HG03175 (cell line): ENCODE results near the gene RPUSD4.
"Not testable (repeated sequence)": the region's sequence is repeated elsewhere in the genome, so short reads cannot be mapped to it uniquely, and the experiment has no call there.

ENCODE experiments used
- ATAC-seq: cut with Tn5 transposase; IDR thresholded peaks from one replicate; pipeline ENCODE4 v1.9.1; 2021; ENCODE audit warnings: mild to moderate bottlenecking, moderate library complexity; ENCODE audit not compliant: unreplicated experiment

RPUSD4 gene

GRCh38 chr11:126211236-126212088 is at the start of gene RPUSD4, which contains the start of gene FAM118B:
TSS of gene RPUSD4 (minus strand) at chr11:126211650. CDS start at chr11:126211638, 12 bp downstream.
TSS of gene FAM118B (plus strand) at chr11:126211782. CDS start at chr11:126235002, 23,220 bp downstream.
- peak; percentile 97 for ATAC-seq

DNA sequence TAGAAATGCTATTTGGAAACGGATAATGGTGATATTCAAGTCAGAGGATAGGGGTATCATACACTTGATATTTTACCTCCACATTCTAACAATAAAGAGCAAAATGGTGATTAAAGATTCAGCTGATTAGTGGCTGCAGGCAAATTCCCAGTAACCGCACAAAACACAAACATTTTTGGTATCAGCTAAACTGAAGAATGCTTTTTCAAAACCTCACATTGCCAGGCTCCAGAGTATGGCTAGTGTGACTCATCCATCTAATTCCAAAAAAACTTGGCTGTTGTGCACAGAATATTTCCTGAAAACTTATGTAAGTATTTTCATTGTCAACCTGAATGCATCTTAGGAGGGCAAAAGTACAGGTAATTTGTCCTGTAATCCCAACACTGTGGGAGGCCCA is 46.3 kb upstream of the RPUSD4 start:
- no peak for ATAC-seq

- no peak for ATAC-seq
Observed at GRCh38 chr11:126257144-126257543, 45.7 kb upstream of the RPUSD4 start.

DNA sequence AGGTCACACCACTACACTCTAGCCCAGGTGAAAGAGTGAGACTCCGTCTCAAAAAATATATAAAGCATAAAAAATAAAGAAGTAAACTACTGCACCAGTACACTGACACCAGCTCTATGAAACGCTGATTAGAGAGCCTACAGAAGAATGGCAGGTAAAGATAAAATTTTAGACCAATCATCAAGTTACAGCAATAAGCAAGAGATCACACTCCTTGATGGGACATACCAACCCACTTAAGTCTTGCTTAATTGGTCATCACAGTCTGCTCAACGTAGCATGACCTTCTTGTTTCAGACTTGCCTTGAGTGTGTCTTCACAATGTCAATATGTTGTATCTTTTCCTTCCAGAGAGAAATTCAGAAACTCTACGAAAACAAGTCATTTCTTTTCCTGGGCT is 44.8 kb upstream of the RPUSD4 start:
- ATAC-seq = no peak

GRCh38 chr11:126255507-126255906 is 44.1 kb upstream of the RPUSD4 start:
- ATAC-seq = not testable (repeated sequence)

DNA sequence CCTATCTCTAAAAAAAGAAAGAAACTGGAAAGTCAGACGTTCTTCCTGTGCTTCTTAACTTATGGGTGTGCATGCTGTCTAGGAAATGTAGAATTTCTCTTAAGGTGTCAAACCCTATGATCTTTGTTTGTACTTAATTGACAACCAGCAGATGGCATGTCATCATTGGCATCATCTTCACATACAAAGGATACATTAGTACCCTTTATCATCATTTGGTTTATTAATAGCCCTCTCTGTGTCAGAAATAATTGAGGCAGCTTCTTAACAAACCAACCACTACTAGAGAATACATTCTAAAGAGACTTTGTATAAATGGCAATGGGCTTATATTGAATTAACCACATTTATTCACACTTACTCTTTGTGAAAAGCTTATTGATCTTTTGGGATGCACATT is 43.4 kb upstream of the RPUSD4 start:
- ATAC-seq = no peak

DNA sequence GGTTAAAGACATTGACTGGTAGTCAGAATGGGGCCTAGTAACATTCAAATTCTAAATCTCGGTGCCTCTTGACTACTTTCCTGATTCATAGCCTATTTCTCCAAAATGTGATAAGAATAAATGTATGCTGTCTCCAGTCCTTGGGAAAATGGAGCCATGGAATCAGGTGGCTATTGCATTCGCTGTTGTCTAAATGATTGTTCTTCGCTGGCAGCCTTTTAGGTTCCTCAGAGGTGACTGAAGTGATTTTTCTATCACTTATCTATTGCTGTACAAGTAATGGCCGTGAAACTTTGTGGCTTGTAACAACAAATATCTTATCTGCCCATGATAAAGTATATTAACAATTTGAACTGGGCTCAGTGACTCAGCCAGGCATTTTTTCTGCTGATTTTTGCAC is 41.8 kb upstream of the RPUSD4 start:
- ATAC-seq = no peak

DNA sequence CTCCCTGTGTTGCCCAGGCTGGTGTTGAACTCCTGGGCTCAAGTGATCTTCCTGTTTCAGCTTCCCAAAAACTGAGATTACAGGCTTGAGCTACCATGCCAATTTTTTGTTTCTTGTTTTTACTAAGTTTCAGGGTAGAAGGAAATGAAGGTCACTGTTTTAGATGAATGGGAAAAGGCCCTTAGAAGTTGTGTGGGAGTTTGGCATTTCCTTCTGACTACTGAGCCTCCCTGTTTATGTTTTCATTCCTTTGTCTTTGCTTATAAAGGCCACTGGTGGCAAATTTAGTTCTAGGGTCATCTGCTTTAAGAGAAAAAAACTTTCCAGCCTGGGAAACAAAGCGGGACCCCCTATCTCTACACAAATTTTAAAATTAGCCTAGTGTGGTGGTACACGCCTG is 35.2 kb upstream of the RPUSD4 start:
- ATAC-seq = no peak

DNA sequence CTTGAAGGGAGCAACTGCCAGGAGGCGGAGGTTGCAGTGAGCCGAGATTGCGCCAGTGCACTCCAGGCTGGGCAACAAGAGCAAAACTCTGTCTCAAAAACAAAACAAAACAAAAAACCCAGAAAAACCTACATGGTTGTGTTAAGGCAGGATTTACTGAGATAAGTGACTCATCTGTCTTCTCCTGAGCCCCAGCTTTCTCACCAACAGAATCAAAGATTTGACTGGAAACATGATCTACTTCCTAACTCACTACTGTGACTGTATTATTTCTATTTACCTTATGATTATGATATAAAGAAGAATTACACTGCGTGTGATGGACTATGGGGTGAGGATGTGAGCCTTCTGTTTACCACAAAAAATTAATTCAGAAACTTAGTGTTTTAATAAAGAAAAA is 21.9 kb upstream of the RPUSD4 start:
- no peak for ATAC-seq

- no peak for ATAC-seq
Observed at GRCh38 chr11:126232683-126233082, 21.2 kb upstream of the RPUSD4 start.

- no peak for ATAC-seq
Observed at GRCh38 chr11:126231725-126232459, 20.4 kb upstream of the RPUSD4 start.

GRCh38 chr11:126229858-126230540 is 18.5 kb upstream of the RPUSD4 start:
- ATAC-seq = no peak

DNA sequence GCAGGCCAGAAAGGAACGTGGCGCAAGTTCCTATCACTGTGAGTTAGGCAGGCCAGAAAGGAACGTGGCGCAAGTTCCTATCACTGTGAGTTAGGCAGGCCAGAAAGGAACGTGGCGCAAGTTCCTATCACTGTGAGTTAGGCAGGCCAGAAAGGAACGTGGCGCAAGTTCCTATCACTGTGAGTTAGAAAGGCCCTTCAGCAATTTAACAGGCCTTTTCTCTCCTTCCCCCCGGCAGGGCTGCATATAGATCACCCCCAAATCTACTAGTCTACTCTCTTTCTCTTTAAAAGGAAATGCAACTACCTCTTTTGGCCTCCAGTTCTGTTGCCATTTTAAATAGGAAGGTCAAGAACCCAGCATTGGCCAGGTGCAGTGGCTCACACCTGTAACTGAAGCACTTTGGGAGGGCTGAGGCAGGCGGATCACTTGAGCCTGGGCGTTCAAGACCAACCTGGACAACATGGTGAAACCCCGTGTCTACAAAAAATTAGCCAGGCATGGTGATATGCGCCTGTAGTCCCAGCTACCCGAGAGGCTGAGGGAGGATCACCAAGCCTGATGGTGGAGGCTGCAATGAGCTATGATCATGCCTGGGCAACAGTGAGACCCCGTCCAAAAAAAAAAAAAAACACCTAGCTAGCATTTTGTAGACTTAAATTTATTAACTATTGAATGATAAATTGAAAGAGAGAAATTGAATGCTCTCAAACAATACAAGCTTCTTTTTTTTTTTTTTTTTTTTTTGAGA is 15.1 kb upstream of the RPUSD4 start:
- ATAC-seq = no peak

DNA sequence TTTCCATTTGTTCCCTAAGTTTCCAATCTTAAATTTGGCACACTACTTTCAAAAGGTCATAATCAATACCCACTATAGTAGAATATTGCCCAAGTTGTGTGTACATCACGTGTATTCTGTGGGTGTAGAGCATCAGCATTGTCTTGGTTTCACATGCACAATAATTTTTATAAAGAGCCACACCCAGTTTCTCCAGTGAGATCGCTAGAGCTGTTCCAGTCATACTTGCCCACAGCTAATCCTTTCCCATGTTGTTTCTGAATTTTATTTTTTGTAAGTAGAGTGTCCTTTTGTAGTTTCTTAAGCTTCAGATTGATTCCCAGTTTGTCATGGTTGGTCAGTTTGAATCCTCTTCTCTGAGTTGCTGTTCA is 13.8 kb upstream of the RPUSD4 start:
- ATAC-seq = no peak

DNA sequence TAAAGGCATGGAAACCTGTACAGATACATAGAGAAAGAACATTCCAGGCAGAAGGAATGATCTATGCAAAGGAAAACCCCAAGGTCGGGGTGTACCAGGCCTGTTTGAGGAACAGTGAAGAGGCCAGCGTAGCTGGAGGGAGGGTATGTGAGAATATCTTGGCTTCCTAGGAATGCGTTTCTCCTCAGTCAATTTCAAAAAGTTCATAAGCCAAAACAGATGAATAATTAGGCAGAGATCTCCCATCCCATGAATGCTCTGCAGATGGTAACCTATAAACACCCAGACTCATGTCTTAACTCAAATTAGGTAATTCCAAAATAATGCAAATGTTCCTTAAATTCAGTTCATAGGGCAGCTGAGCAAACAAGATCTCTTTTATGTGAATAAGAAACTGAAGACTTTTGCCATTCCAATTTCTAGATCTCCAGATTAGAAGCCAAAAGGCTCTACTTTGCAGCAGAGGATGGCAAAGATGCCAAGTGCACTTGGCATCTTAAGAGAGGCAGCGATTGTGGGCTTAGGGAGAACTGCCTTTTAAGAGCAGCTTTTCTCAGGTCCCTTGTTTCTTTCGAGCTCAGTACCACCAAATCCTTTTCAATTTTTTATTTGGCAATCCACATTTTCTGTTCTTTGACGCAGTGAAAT is 13.3 kb upstream of the RPUSD4 start:
- ATAC-seq = no peak

DNA sequence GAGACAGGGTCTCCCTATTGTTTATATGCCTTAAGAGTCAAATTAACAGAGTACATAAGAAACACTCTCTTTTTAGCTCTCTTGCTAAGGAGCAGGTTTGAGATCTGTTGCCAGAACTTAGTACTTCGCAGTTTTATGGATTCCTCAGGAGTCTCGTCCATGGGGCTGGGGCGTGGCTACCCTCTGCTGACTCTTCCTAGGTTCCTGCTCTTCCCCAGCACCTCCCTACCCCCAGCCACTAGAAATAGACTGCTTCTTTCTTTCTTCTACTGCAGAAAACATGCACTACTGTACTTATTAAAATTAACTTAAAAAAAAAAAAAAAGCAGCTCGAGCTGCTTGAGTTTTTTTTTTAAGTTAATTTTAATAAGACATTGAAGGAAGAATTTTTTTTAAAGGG is 8.1 kb upstream of the RPUSD4 start:
- no peak for ATAC-seq

DNA sequence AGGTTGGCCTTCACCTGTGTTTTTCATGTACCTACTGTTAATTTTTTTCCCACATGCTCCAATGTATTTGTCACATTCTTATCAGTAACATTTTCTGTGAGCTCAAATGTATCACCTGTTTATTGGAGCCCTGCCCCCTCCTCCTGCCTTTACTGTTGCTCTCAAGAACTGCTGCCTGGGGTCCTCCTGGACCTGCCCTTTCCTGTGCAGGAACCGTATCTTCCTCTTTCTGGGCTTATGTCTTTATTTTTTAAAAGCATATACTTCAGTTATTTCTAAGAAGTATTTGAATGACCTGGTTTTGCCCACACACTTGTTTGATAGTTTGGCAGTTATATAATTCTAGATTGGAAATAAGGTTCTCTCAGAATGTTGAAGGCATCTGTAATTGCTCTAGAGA is 6.0 kb upstream of the RPUSD4 start:
- ATAC-seq = no peak

DNA sequence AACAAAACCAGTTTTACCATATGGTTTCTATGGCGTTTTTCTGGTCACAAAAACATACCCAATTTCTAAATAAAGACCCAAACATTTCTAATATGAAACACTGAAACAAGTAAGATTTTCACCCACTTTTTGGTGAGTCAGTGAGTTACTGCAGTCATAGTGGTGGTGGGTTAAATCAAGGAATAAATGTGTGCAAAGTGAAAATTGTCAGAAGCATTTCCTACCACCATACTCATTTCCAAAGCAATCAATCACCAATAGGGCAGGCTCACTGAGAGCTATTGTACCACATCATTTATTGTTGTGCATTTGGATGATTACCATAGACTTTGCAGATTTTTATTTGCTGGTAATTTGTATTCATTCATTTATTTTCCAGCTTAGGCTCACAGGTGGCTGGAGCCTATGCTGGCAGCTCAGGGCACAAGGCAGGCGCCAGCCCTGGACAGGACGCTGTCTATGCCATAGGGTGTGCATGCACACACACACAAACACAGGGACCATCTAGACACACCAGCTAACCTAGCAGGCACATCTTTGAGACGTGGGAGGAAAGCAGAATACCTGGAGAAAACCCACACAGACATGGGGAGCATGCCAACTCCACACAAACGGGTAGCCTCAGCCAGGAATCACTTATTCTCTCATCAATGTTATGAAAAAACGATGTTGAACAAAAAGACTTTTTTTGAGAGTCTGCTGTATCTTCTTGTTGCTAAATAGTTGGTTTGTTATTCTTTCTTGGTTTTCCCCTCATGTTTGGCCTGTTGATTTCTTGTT is 5.3 kb upstream of the RPUSD4 start:
- ATAC-seq = no peak

GRCh38 chr11:126214841-126215240 is 3.4 kb upstream of the RPUSD4 start:
- no peak for ATAC-seq

DNA sequence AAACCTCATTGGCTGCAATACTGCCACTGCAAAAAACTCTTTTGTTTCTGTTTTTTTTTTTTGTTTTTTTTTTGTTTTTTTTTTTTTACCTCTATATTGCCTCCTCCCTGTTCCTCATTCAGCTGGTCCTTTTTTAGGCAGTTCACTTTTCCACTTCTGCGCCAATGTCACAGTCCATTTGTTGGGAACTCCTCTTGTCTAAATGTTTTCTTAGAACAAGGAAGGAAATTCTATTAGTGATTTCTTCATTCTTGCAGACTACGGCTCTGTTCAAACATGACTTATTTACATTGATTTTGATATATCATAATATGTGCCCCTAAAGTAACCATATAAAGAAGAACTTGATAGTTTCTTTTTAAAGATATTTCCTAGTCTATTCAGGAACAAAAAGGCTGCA is 3.0 kb upstream of the RPUSD4 start:
- ATAC-seq = no peak
